ENCODE measurements around the gene DVL2.
A peak's percentile ranks its signal among the peaks of the same experiment; 100 is the strongest.

Gene DVL2

GRCh38 chr17:7252176-7253043 is 18.1 kb upstream of the DVL2 start, which contains the start of gene ELP5:
ELP5 (plus strand) TSS chr17:7252215; CDS start chr17:7252551, 336 bp downstream.
- H3K4me3 ChIP-seq (ENCODE audit: low read depth, low read length): peak within 1 kb of the TSS; percentile 93
- TF ChIP-seq CTCF (IDR thresholded peaks at IDR 0.05; ENCODE audit: low read depth, low read length) (no peak), MYC (IDR thresholded peaks at IDR 0.05; ENCODE audit: low read depth, low read length) (peak; percentile 30), MAX (IDR thresholded peaks at IDR 0.05; ENCODE audit: low read depth, low read length) (peak; percentile 58; the same call in 1 of the 2 replicates), POLR2A (IDR thresholded peaks at IDR 0.05; ENCODE audit: extremely low read depth, insufficient read length) (peak; percentile 42)
- peak; percentile 92 for DNase-seq (ENCODE audit: low read depth)

GRCh38 chr17:7251661-7252175 is 17.4 kb upstream of the DVL2 start, which contains the start of gene CTDNEP1:
CTDNEP1 (minus strand) TSS chr17:7251734; CDS start chr17:7251296, 438 bp downstream.
- peak; percentile 96 for DNase-seq (ENCODE audit: low read depth)
- no peak for TF ChIP-seq POLR2A (IDR thresholded peaks at IDR 0.05; ENCODE audit: extremely low read depth, insufficient read length)
- TF ChIP-seq MYC (IDR thresholded peaks at IDR 0.05; ENCODE audit: low read depth, low read length): peak; percentile 61; the same call in 1 of the 2 replicates
- peak; percentile 55 for TF ChIP-seq MAX (IDR thresholded peaks at IDR 0.05; ENCODE audit: low read depth, low read length)
- H3K4me3 ChIP-seq (ENCODE audit: low read depth, low read length): peak within 1 kb of the TSS; percentile 93

GRCh38 chr17:7250695-7251627 is 16.6 kb upstream of the DVL2 start:
- DNase-seq (ENCODE audit: low read depth): peak; percentile 26
- H3K4me3 ChIP-seq (ENCODE audit: low read depth, low read length): peak overlapping the region; percentile 87
- TF ChIP-seq MYC (IDR thresholded peaks at IDR 0.05; ENCODE audit: low read depth, low read length): no peak
- no peak for TF ChIP-seq MAX (IDR thresholded peaks at IDR 0.05; ENCODE audit: low read depth, low read length)
- TF ChIP-seq CTCF (IDR thresholded peaks at IDR 0.05; ENCODE audit: low read depth, low read length): no peak
- TF ChIP-seq POLR2A (IDR thresholded peaks at IDR 0.05; ENCODE audit: extremely low read depth, insufficient read length): no peak

GRCh38 chr17:7249830-7250229 is 15.5 kb upstream of the DVL2 start:
- H3K4me3 ChIP-seq (ENCODE audit: low read depth, low read length): peak overlapping the region; percentile 87
- TF ChIP-seq POLR2A (IDR thresholded peaks at IDR 0.05; ENCODE audit: extremely low read depth, insufficient read length): no peak
- TF ChIP-seq MAX (IDR thresholded peaks at IDR 0.05; ENCODE audit: low read depth, low read length): no peak
- TF ChIP-seq CTCF (IDR thresholded peaks at IDR 0.05; ENCODE audit: low read depth, low read length): no peak
- TF ChIP-seq MYC (IDR thresholded peaks at IDR 0.05; ENCODE audit: low read depth, low read length): no peak
- peak; percentile 72 for DNase-seq (ENCODE audit: low read depth)

GRCh38 chr17:7249214-7249613 is 14.9 kb upstream of the DVL2 start:
- H3K4me3 ChIP-seq (ENCODE audit: low read depth, low read length): peak overlapping the region; percentile 87
- DNase-seq (ENCODE audit: low read depth): no peak
- no peak for TF ChIP-seq MAX (IDR thresholded peaks at IDR 0.05; ENCODE audit: low read depth, low read length)
- no peak for TF ChIP-seq POLR2A (IDR thresholded peaks at IDR 0.05; ENCODE audit: extremely low read depth, insufficient read length)
- no peak for TF ChIP-seq MYC (IDR thresholded peaks at IDR 0.05; ENCODE audit: low read depth, low read length)

GRCh38 chr17:7248796-7249195 is 14.5 kb upstream of the DVL2 start:
- peak overlapping the region; percentile 87 for H3K4me3 ChIP-seq (ENCODE audit: low read depth, low read length)
- TF ChIP-seq POLR2A (IDR thresholded peaks at IDR 0.05; ENCODE audit: extremely low read depth, insufficient read length) (no peak), CTCF (IDR thresholded peaks at IDR 0.05; ENCODE audit: low read depth, low read length) (no peak), MYC (IDR thresholded peaks at IDR 0.05; ENCODE audit: low read depth, low read length) (no peak), MAX (IDR thresholded peaks at IDR 0.05; ENCODE audit: low read depth, low read length) (no peak)
- no peak for DNase-seq (ENCODE audit: low read depth)

All from NB4 (cell line).